A673 (cell line): ENCODE data around the gene OR51L1.

Experiments
- CTCF ChIP-seq: fragments of 300-800, 200-600 bp; sonication (generic); conservative IDR thresholded peaks from 2 replicates; pipeline ENCODE4 v1.5.1; 2017; ENCODE audit warnings: low read depth, mild to moderate bottlenecking, antibody characterized with exemption, low read length, moderate library complexity, mixed read lengths
- EZH2 ChIP-seq: fragments of 200-600 bp; sonication (generic); IDR thresholded peaks from 2 replicates; pipeline ENCODE4 v1.6.1; 2017; ENCODE audit warnings: borderline replicate concordance, low read depth, mild to moderate bottlenecking, mixed read lengths, antibody characterized with exemption, low read length; ENCODE audit not compliant: poor library complexity, severe bottlenecking

GRCh38 chr11:5013012-5013411 lies 18.4 kb downstream of the OR51L1 start:
- TF ChIP-seq CTCF (no peak), EZH2 (no peak)
